Occipital lobe (tissue), 2 donors: ENCODE results near the gene ZNF670. TPM values are rescaled to one million over a fixed set of nuclear protein-coding genes. Genes with fewer than 3 reads are reported as not detected.
"Not testable (repeated sequence)": the region's sequence is repeated elsewhere in the genome, so short reads cannot be mapped to it uniquely, and the experiment has no call there.

Experiments
- DNase-seq: peaks from one replicate; lab custom pipeline; 2025; lab: John Stamatoyannopoulos, UW
- total RNA-seq: library from RNA; depleted of rRNA; stranded (reverse); fragments of >200 nt; gene quantifications from one replicate; pipeline ENCODE4 v1.2.3, GENCODE V29; 2014

The ZNF670 gene
- total RNA-seq, 1 donor from 2014 or later: 24.8 TPM

DNA sequence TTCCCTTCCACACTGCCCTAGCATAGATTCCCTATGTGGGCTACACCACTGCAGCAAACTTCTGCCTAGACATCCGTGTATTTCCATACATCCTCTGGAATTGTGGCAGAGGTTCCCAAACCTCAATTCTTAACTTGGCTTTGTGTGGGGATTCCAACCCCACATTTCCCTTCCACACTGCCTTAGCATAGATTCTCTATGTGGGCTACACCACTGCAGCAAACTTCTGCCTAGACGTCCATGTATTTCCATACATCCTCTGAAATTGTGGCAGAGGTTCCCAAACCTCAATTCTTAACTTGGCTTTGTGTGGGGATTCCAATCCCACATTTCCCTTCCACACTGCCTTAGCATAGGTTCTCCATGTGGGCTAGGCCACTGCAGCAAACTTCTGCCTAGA lies 31.4 kb downstream of the ZNF670 start:
- no peak for DNase-seq

DNA sequence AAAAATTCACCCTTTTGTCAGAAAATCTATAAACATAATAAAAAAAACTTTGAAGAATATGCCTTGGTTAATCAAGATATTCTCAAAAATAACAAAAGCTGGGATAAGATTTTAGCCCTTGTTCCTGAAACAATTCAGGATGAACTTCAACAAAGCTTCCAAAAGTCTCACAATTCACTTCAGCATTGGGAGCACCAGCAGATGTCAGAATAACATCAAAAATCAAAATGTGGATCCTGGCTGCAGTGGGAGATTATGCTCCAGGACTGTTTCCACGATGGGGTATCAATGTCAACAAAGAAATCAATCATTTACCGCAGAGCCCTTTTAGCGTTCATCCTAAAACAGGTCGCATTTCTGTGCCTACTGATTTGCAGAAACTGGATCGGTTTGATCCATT lies 35.2 kb downstream of the ZNF670 start:
- DNase-seq: no peak

DNA sequence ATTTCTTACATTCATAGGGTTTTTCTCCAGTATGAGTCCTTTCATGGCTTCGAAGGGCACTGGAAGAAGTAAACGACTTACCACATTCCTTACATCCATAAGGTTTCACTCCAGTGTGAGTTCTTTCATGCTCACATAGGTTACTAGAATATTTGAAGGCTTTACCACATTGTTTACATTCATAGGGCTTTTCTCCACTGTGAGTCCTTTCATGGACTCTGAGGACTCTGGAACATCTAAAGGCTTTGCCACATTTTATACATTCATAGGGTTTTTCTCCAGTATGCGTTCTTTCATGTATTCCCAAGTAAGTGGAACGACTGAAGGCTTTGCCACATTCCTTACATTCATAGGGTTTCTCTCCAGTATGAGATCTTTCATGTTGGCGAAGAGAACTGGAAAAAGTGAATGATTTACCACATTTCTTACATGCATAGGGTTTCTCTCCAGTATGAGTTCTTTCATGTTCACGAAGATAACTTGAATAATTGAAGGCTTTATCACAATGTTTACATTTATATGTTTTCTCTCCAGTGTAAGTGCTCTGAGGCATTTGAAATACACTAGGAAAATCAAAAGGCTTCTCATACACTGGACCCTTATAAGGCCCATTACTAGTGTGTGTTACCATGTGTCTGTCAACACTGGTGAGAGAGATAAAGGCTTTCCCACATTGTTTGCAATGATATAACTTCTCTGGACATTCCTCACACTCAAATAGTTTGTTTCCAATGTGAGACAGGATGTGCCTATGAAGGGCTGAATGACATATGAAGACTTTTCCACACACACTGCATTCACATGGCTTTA lies 40.9 kb downstream of the ZNF670 start:
- DNase-seq: no peak

DNA sequence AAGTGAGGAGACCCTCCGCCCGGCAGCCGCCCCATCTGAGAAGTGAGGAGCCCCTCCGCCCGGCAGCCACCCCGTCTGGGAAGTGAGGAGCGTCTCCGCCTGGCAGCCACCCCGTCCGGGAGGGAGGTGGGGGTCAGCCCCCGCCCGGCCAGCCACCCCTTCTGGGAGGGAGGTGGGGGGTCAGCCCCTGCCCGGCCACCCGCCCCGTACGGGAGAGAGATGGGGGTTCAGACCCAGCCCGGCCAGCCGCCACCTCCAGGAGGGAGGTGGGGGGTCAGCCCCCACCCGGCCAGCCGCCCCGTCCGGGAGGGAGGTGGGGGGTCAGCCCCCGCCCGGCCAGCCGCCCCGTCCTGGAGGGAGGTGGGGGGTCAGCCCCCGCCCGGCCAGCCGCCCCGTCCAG lies 46.3 kb downstream of the ZNF670 start:
- not testable (repeated sequence) for DNase-seq

Other genes with a start within 250 kb of the ZNF670 start
- 48.2 TPM for gene AHCTF1, start 146.9 kb downstream of the ZNF670 start, total RNA-seq
- gene ZNF695, start 70.8 kb downstream of the ZNF670 start, total RNA-seq: 8.6 TPM
- 33.8 TPM for gene ZNF669, start 25.5 kb upstream of the ZNF670 start, total RNA-seq
- 365 TPM for gene ZNF124, start 93.2 kb upstream of the ZNF670 start, total RNA-seq
- not detected for gene VN1R5, start 177.3 kb upstream of the ZNF670 start, total RNA-seq